Measurements from ENCODE around the gene FRAT2.
A peak's percentile ranks its signal among the peaks of the same experiment; 100 is the strongest.
"Not testable (repeated sequence)": the region's sequence is repeated elsewhere in the genome, so short reads cannot be mapped to it uniquely, and the experiment has no call there.

FRAT2 gene

GRCh38 chr10:97356318-97356914, 21.9 kb upstream of the FRAT2 start:
- DNase-seq = no peak

- peak; percentile 41 for DNase-seq
Measured at GRCh38 chr10:97355571-97355975, 21.0 kb upstream of the FRAT2 start.

DNA sequence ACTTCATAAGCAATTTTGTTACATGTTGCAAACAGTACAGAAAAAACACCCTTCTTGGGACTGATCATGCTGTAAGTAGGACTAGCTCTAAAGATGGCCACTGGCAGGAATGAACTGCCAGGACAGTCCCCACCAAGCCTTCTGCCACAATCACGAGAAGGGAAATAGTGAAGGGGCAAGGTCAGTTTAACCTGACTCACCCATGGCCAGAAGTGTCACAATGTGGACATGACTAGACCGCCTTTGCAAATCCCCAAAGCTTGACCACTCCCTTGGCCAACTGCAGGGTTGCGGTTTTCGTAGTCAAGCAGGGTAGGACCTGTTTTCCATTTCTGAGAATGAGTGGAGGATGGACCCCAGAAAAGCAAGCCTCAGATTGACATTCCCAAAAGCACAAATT, 19.4 kb upstream of the FRAT2 start:
- no peak for DNase-seq

- DNase-seq = no peak
Measured at GRCh38 chr10:97349752-97350513, 15.4 kb upstream of the FRAT2 start.

- no peak for DNase-seq
Measured at GRCh38 chr10:97347317-97347716, 12.8 kb upstream of the FRAT2 start.

GRCh38 chr10:97343664-97344063, 9.1 kb upstream of the FRAT2 start:
- DNase-seq = not testable (repeated sequence)

- DNase-seq = no peak
Measured at GRCh38 chr10:97341416-97341815, 6.9 kb upstream of the FRAT2 start.

GRCh38 chr10:97338041-97338440, 3.5 kb upstream of the FRAT2 start:
- DNase-seq = no peak

- DNase-seq = no peak
Measured at GRCh38 chr10:97336942-97337831, 2.7 kb upstream of the FRAT2 start.

- no peak for DNase-seq
Measured at GRCh38 chr10:97336446-97336845, 1.9 kb upstream of the FRAT2 start.

GRCh38 chr10:97336006-97336405, 1.5 kb upstream of the FRAT2 start:
- no peak for DNase-seq

DNA sequence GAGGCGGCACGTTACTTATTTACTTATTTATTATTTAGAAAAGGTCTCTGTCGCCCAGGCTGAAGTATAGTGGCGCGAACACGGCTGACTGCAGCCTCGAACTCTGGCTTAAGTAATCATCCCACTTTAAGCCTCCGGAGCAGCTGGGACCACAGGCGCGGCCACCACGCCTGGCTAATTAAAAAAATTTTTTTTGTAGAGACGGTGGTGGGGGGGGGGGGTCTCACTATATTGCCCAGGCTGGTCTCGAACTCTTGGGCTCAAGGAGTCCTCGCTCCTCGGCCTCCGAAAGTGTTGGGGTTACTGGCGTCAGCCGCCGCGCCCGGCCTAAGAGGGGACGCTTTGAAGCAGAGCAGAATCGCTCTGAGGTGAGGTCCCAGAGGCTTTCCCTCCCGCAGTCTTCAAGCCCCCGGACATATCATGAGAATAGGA, 675 bp upstream of the FRAT2 start:
- no peak for DNase-seq

GRCh38 chr10:97333601-97334369, 744 bp downstream of the FRAT2 start:
- peak; percentile 38 for DNase-seq

DNA sequence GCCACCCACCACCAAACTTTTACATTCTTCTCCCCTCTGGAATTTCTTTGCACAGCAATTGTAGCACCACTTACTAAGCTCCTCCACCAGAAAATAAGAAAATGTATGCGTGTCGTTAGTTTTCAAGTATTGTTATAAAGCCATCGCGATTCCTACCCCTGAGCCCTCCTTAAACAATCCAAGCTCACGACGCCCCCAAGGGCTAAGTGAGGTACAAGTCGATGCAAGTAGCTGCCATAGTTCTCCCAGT, 1.3 kb downstream of the FRAT2 start:
- DNase-seq = peak; percentile 16

- no peak for DNase-seq
Measured at GRCh38 chr10:97332591-97333350, 1.8 kb downstream of the FRAT2 start.

DNA sequence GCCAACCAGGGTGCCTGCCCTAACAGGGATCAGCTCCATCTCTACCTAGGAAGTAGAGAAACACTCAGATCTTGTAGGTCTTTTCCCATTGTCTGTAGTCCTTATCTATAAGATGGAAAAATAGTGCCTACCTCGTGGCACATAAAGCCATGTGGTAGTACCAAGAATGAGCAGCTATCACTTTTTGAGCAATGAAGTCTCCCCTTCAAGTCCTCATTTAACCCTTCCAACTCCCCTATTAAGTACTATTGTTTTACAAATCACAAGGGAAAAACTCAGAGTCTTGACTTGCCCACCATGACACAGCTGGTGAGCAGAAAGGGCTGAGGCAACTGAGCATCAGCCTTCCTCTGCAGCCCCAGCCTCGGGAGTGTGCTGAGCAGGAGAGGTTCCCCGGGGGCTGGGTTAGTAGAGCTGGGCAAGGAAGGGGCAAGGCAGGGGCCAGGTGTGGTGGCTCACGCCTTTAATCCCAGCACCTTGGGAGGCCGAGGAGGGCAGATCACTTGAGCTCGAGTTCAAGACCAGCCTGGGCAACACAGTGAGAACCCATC, 3.3 kb downstream of the FRAT2 start:
- no peak for DNase-seq

- no peak for DNase-seq
Measured at GRCh38 chr10:97329766-97330165, 4.8 kb downstream of the FRAT2 start.

DNA sequence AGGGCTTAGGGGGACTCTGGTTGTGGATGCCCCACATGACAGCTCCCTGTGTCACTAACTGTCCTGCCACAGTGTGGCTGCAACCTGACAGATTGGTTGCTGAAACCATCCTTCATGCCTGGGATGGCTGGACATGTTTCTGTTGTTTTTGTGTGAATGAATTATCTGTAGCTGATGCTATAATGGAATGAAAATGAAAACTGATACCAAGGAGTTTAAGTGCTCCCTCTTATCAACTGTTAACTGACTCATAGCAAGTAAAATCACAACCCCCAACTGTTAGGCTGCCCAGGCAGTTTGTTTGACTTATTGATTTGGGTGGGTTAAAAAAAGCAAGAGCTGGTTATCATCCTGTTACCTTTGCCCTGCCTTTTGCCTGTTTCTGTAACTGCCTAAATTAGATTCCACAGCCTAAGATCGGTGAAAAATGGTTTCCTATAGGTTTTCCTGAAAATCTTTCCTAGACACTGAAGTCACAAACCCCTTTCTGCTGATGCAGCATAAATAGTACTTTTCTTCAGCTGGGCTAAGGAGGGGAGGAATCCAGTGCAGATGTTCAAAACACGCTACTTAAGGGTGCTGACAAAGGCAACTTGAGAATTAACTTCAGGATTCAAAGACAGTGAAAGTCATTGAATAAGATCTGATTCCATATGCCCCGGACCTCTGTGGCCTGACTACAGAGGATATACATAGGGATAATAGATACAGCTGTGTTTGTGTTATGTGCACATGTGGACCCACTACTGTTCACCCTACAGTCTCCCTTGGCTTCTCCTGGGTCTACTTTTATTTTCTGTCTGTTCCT, 5.7 kb downstream of the FRAT2 start:
- DNase-seq = no peak

- DNase-seq = no peak
Measured at GRCh38 chr10:97327348-97328294, 6.9 kb downstream of the FRAT2 start.

- DNase-seq = no peak
Measured at GRCh38 chr10:97325754-97326153, 8.8 kb downstream of the FRAT2 start.
